ENCODE results near the gene ACOT11. TPM values are rescaled to one million over a fixed set of nuclear protein-coding genes. Genes with fewer than 3 reads are reported as not detected.

Gene ACOT11
- polyA plus RNA-seq, 1 donor from 2014 or later: not detected

- Histone ChIP-seq H3K4me3 (ENCODE audit: low read length) (no peak overlapping the region), H3K9me2 (ENCODE audit: insufficient read depth, low read length) (no peaks in the 10 kb centered on the region), H3K36me3 (ENCODE audit: insufficient read depth, low read length) (no peaks in the 10 kb centered on the region), H3K79me2 (replicated peaks; ENCODE audit: insufficient read depth, low read length) (no peaks in the 10 kb centered on the region), H3K9me3 (ENCODE audit: low read length) (no peaks in the 10 kb centered on the region), H2AFZ (ENCODE audit: low read depth, low read length) (no peak overlapping the region), H3K9ac (ENCODE audit: low read length) (no peak overlapping the region), H4K20me1 (ENCODE audit: insufficient read depth) (no peaks in the 10 kb centered on the region), H3K27ac (ENCODE audit: low read length) (no peak overlapping the region), H3K27me3 (ENCODE audit: insufficient read depth, low read depth, low read length) (no peaks in the 10 kb centered on the region), H3F3A (ENCODE audit: insufficient read depth, low read length, poor library complexity, severe bottlenecking) (no peaks in the 10 kb centered on the region), H3K4me2 (ENCODE audit: low read length) (no peak overlapping the region)
- TF ChIP-seq EP300 (conservative IDR thresholded peaks at IDR 0.05; ENCODE audit: poor library complexity, severe bottlenecking) (no peak), TAF1 (IDR thresholded peaks at IDR 0.05; ENCODE audit: low read depth) (no peak), EZH2 (IDR thresholded peaks at IDR 0.05; ENCODE audit: borderline replicate concordance, insufficient read depth, low read length, poor library complexity, severe bottlenecking) (no peak), POLR2AphosphoS5 (IDR thresholded peaks at IDR 0.05) (no peak), SMC3 (conservative IDR thresholded peaks at IDR 0.05; ENCODE audit: poor library complexity) (no peak), CTCF (IDR thresholded peaks at IDR 0.05; ENCODE audit: poor library complexity, severe bottlenecking) (no peak), RAD21 (conservative IDR thresholded peaks at IDR 0.05) (no peak), MXI1 (conservative IDR thresholded peaks at IDR 0.05; ENCODE audit: poor library complexity, severe bottlenecking) (no peak)
- TF ChIP-seq, protein P1, sequence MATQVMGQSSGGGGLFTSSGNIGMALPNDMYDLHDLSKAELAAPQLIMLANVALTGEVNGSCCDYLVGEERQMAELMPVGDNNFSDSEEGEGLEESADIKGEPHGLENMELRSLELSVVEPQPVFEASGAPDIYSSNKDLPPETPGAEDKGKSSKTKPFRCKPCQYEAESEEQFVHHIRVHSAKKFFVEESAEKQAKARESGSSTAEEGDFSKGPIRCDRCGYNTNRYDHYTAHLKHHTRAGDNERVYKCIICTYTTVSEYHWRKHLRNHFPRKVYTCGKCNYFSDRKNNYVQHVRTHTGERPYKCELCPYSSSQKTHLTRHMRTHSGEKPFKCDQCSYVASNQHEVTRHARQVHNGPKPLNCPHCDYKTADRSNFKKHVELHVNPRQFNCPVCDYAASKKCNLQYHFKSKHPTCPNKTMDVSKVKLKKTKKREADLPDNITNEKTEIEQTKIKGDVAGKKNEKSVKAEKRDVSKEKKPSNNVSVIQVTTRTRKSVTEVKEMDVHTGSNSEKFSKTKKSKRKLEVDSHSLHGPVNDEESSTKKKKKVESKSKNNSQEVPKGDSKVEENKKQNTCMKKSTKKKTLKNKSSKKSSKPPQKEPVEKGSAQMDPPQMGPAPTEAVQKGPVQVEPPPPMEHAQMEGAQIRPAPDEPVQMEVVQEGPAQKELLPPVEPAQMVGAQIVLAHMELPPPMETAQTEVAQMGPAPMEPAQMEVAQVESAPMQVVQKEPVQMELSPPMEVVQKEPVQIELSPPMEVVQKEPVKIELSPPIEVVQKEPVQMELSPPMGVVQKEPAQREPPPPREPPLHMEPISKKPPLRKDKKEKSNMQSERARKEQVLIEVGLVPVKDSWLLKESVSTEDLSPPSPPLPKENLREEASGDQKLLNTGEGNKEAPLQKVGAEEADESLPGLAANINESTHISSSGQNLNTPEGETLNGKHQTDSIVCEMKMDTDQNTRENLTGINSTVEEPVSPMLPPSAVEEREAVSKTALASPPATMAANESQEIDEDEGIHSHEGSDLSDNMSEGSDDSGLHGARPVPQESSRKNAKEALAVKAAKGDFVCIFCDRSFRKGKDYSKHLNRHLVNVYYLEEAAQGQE (IDR thresholded peaks at IDR 0.05; ENCODE audit: borderline replicate concordance): no peak
Observed at GRCh38 chr1:54516249-54516920, 31.6 kb upstream of the ACOT11 start.

GRCh38 chr1:54517496-54517895 is 30.5 kb upstream of the ACOT11 start:
- Histone ChIP-seq H3K4me3 (ENCODE audit: low read length) (no peak overlapping the region), H3K9ac (ENCODE audit: low read length) (peak overlapping the region; percentile 2), H2AFZ (ENCODE audit: low read depth, low read length) (no peak overlapping the region), H3K27ac (ENCODE audit: low read length) (no peak overlapping the region), H3K36me3 (ENCODE audit: insufficient read depth, low read length) (no peaks in the 10 kb centered on the region), H3K27me3 (ENCODE audit: insufficient read depth, low read depth, low read length) (no peaks in the 10 kb centered on the region), H3K4me2 (ENCODE audit: low read length) (no peak overlapping the region), H3F3A (ENCODE audit: insufficient read depth, low read length, poor library complexity, severe bottlenecking) (no peaks in the 10 kb centered on the region), H3K9me2 (ENCODE audit: insufficient read depth, low read length) (no peaks in the 10 kb centered on the region), H3K9me3 (ENCODE audit: low read length) (no peaks in the 10 kb centered on the region), H4K20me1 (ENCODE audit: insufficient read depth) (no peaks in the 10 kb centered on the region), H3K79me2 (replicated peaks; ENCODE audit: insufficient read depth, low read length) (no peaks in the 10 kb centered on the region)
- TF ChIP-seq, protein P1 (IDR thresholded peaks at IDR 0.05; ENCODE audit: borderline replicate concordance): no peak
- TF ChIP-seq EZH2 (IDR thresholded peaks at IDR 0.05; ENCODE audit: borderline replicate concordance, insufficient read depth, low read length, poor library complexity, severe bottlenecking): no peak
- no peak for TF ChIP-seq SMC3 (conservative IDR thresholded peaks at IDR 0.05; ENCODE audit: poor library complexity)
- peak; percentile 29 for TF ChIP-seq POLR2AphosphoS5 (IDR thresholded peaks at IDR 0.05)
- TF ChIP-seq CTCF (IDR thresholded peaks at IDR 0.05; ENCODE audit: poor library complexity, severe bottlenecking): no peak
- no peak for TF ChIP-seq RAD21 (conservative IDR thresholded peaks at IDR 0.05)
- no peak for TF ChIP-seq TAF1 (IDR thresholded peaks at IDR 0.05; ENCODE audit: low read depth)

Measured in neural cell (in vitro differentiated cells).